ENCODE measurements around the gene PCDHA9. TPM values are rescaled to one million over a fixed set of nuclear protein-coding genes. Genes with fewer than 3 reads are reported as not detected.
"Not testable (repeated sequence)": the region's sequence is repeated elsewhere in the genome, so short reads cannot be mapped to it uniquely, and the experiment has no call there.

PCDHA9 gene
- total RNA-seq, 1 donor from 2014 or later = 4.0 TPM

- Mint-ChIP-seq H3K4me1 (no peaks in the 10 kb centered on the region), H3K27me3 (ENCODE audit: low read depth) (no peaks in the 10 kb centered on the region)
Observed at GRCh38 chr5:140835622-140836510, 12.3 kb upstream of the PCDHA9 start.

GRCh38 chr5:140840978-140841962 lies 6.9 kb upstream of the PCDHA9 start, which contains the start of gene PCDHA8:
TSS of gene PCDHA8 (plus strand) at chr5:140841187. CDS start at chr5:140841322, 135 bp downstream.
- H3K27me3 Mint-ChIP-seq (ENCODE audit: low read depth) = no peaks in the 10 kb centered on the region
- no peak within 1 kb of the TSS for H3K27ac Mint-ChIP-seq
- peaks cover 36% of the 10 kb centered on the region for H3K9me3 Mint-ChIP-seq
- no peak for DNase-seq (ENCODE audit: low spot score in 2 of 2, unreplicated experiment in 2 of 2)
- no peaks in the 10 kb centered on the region for H3K4me1 Mint-ChIP-seq
- peak; percentile 44 for TF ChIP-seq CTCF (IDR thresholded peaks at IDR 0.05; ENCODE audit: unreplicated experiment)
- peaks cover 54% of the 10 kb centered on the region for H3K36me3 Mint-ChIP-seq
- H3K4me3 Mint-ChIP-seq = no peak within 1 kb of the TSS

More at GRCh38 chr5:140835622-140836510, 12.3 kb upstream of the PCDHA9 start:
- peaks cover 43% of the 10 kb centered on the region for H3K9me3 Mint-ChIP-seq
- no peak overlapping the region for H3K4me3 Mint-ChIP-seq
- no peak overlapping the region for H3K27ac Mint-ChIP-seq
- no peak for TF ChIP-seq CTCF (IDR thresholded peaks at IDR 0.05; ENCODE audit: unreplicated experiment)
- H3K36me3 Mint-ChIP-seq = peaks cover 66% of the 10 kb centered on the region
- no peak for DNase-seq (ENCODE audit: low spot score in 2 of 2, unreplicated experiment in 2 of 2)

GRCh38 chr5:140842798-140843733 lies 5.1 kb upstream of the PCDHA9 start:
- no peak for TF ChIP-seq CTCF (IDR thresholded peaks at IDR 0.05; ENCODE audit: unreplicated experiment)
- Mint-ChIP-seq H3K27me3 (ENCODE audit: low read depth) (no peaks in the 10 kb centered on the region), H3K27ac (no peak overlapping the region), H3K4me3 (no peak overlapping the region), H3K4me1 (no peaks in the 10 kb centered on the region), H3K9me3 (peaks cover 46% of the 10 kb centered on the region), H3K36me3 (peaks cover 60% of the 10 kb centered on the region)
- DNase-seq (ENCODE audit: low spot score in 2 of 2, unreplicated experiment in 2 of 2) = no peak

- Mint-ChIP-seq H3K36me3 (peaks cover 48% of the 10 kb centered on the region), H3K9me3 (peaks cover 37% of the 10 kb centered on the region)
- not testable (repeated sequence) for DNase-seq (ENCODE audit: low spot score in 2 of 2, unreplicated experiment in 2 of 2); H3K4me1 Mint-ChIP-seq; H3K27ac Mint-ChIP-seq; H3K4me3 Mint-ChIP-seq; H3K27me3 Mint-ChIP-seq (ENCODE audit: low read depth)
Observed at GRCh38 chr5:140849831-140850634, 1.9 kb downstream of the PCDHA9 start.

All from mesothelial cell of epicardium (in vitro differentiated cells).